H9 (cell line): ENCODE data around the gene SULT1C3. TPM values are rescaled to one million over a fixed set of nuclear protein-coding genes. Genes with fewer than 3 reads are reported as not detected.

Experiments
- DNase-seq: peaks from one replicate; pipeline ENCODE4 v3.0.0-alpha.2; 2017
- H2AFZ ChIP-seq: one replicate; pipeline ENCODE4 v1.6.1; 2013; ENCODE audit warnings: mild to moderate bottlenecking, low read length, control low read depth, moderate library complexity
- H2AK5ac ChIP-seq: 2 replicates; pipeline ENCODE4 v1.6.1; 2013; ENCODE audit warnings: low read length, control low read depth, mixed read lengths; ENCODE audit not compliant: insufficient read length
- H2BK120ac ChIP-seq: one replicate; pipeline ENCODE4 v1.6.1; 2013; ENCODE audit warnings: low read depth, mild to moderate bottlenecking, low read length, control low read depth, inconsistent platforms; ENCODE audit not compliant: poor library complexity, severe bottlenecking
- H2BK12ac ChIP-seq: 2 replicates; pipeline ENCODE4 v1.6.1; 2013; ENCODE audit warnings: low read length, control low read depth, mixed read lengths, low read depth; ENCODE audit not compliant: insufficient read length
- H2BK15ac ChIP-seq: 2 replicates; pipeline ENCODE4 v1.6.1; 2013; ENCODE audit warnings: low read depth, low read length, control low read depth
- H2BK20ac ChIP-seq: one replicate; pipeline ENCODE4 v1.6.1; 2013; ENCODE audit warnings: low read depth, mild to moderate bottlenecking, low read length, control low read depth, inconsistent platforms; ENCODE audit not compliant: poor library complexity, severe bottlenecking
- H2BK5ac ChIP-seq: 2 replicates; pipeline ENCODE4 v1.6.1; 2013; ENCODE audit warnings: low read length, control low read depth, mixed read lengths; ENCODE audit not compliant: insufficient read length
- H3K14ac ChIP-seq: 2 replicates; pipeline ENCODE4 v1.6.1; 2013; ENCODE audit warnings: low read length, control low read depth; ENCODE audit not compliant: insufficient read depth
- H3K18ac ChIP-seq: 2 replicates; pipeline ENCODE4 v1.6.1; 2013; ENCODE audit warnings: low read depth, mild to moderate bottlenecking, mixed read lengths, low read length, control low read depth; ENCODE audit not compliant: insufficient read length
- H3K23ac ChIP-seq: 2 replicates; pipeline ENCODE4 v1.6.1; 2013; ENCODE audit warnings: low read length, control low read depth, mixed read lengths, low read depth; ENCODE audit not compliant: insufficient read length
- H3K23me2 ChIP-seq: 2 replicates; pipeline ENCODE4 v1.6.1; 2013; ENCODE audit warnings: low read depth, mild to moderate bottlenecking, mixed read lengths, low read length, control low read depth; ENCODE audit not compliant: insufficient read length, poor library complexity, severe bottlenecking
- H3K27ac ChIP-seq: 2 replicates; pipeline ENCODE4 v1.5.1; 2013; ENCODE audit warnings: low read length, control low read depth, mixed read lengths, low read depth; ENCODE audit not compliant: insufficient read length
- H3K27me3 ChIP-seq: 2 replicates; pipeline ENCODE4 v1.6.1; 2013; ENCODE audit warnings: low read length, control low read depth, inconsistent platforms; ENCODE audit not compliant: insufficient read depth
- H3K4ac ChIP-seq: 2 replicates; pipeline ENCODE4 v1.6.1; 2013; ENCODE audit warnings: low read depth, mild to moderate bottlenecking, control low read depth, inconsistent platforms, low read length, moderate library complexity
- H3K4me1 ChIP-seq: 2 replicates; pipeline ENCODE4 v1.6.1; 2013; ENCODE audit warnings: low read length, control low read depth, inconsistent platforms; ENCODE audit not compliant: insufficient read depth
- H3K4me2 ChIP-seq: 2 replicates; pipeline ENCODE4 v1.6.1; 2013; ENCODE audit warnings: low read length, control low read depth, mixed read lengths; ENCODE audit not compliant: insufficient read length, insufficient read depth
- H3K56ac ChIP-seq: 2 replicates; pipeline ENCODE4 v1.6.1; 2013; ENCODE audit warnings: low read depth, mild to moderate bottlenecking, mixed read lengths, low read length, control low read depth; ENCODE audit not compliant: insufficient read length
- H3K79me1 ChIP-seq: 2 replicates; pipeline ENCODE4 v1.6.1; 2013; ENCODE audit warnings: low read depth, mild to moderate bottlenecking, moderate library complexity, low read length, control low read depth, inconsistent platforms; ENCODE audit not compliant: insufficient read depth, poor library complexity, severe bottlenecking
- H3K79me2 ChIP-seq: 2 replicates; pipeline ENCODE4 v1.6.1; 2013; ENCODE audit warnings: low read length, control low read depth, inconsistent platforms; ENCODE audit not compliant: insufficient read depth
- H3K9ac ChIP-seq: 2 replicates; pipeline ENCODE4 v1.6.1; 2013; ENCODE audit warnings: low read length, control low read depth, mixed read lengths; ENCODE audit not compliant: insufficient read length; ENCODE audit errors: extremely low read depth
- H3K9me3 ChIP-seq: one replicate; pipeline ENCODE4 v1.6.1; 2013; ENCODE audit warnings: low read depth, low read length, inconsistent platforms; ENCODE audit not compliant: control insufficient read depth
- H3T11ph ChIP-seq: one replicate; pipeline ENCODE4 v1.6.1; 2013; ENCODE audit warnings: mild to moderate bottlenecking, low read length, control low read depth, inconsistent platforms
- H4K20me1 ChIP-seq: one replicate; pipeline ENCODE4 v1.6.1; 2013; ENCODE audit not compliant: control insufficient read depth, insufficient read length, insufficient read depth
- H4K5ac ChIP-seq: 2 replicates; pipeline ENCODE4 v1.6.1; 2013; ENCODE audit warnings: low read depth, mild to moderate bottlenecking, mixed read lengths, low read length, control low read depth; ENCODE audit not compliant: insufficient read length
- H4K8ac ChIP-seq: replicated peaks from 2 replicates; pipeline ENCODE4 v1.6.1; 2013; ENCODE audit warnings: low read length, control low read depth, mixed read lengths, low read depth; ENCODE audit not compliant: insufficient read length
- H4K91ac ChIP-seq: 2 replicates; pipeline ENCODE4 v1.6.1; 2013; ENCODE audit warnings: low read depth, mild to moderate bottlenecking, moderate library complexity, mixed read lengths, low read length, control low read depth; ENCODE audit not compliant: insufficient read length
- H3K27ac Mint-ChIP-seq, 3 experiments: 2 replicates in 2 of 3; 3 replicates in 1 of 3; pipeline ENCODE4 v1.8.0; 2020 to 2021; ENCODE audit warnings: mixed read lengths in 3 of 3, mild to moderate bottlenecking in 1 of 3, moderate library complexity in 1 of 3
- H3K27me3 Mint-ChIP-seq: 2 replicates; pipeline ENCODE4 v1.8.0; 2021; ENCODE audit warnings: low read depth, mild to moderate bottlenecking, moderate library complexity, mixed read lengths
- H3K36me3 Mint-ChIP-seq, 3 experiments: 2 replicates in 2 of 3; 3 replicates in 1 of 3; pipeline ENCODE4 v1.8.0; 2020 to 2021; ENCODE audit warnings: low read depth in 3 of 3, mixed read lengths in 3 of 3; ENCODE audit not compliant: insufficient read depth in 1 of 3
- H3K4me1 Mint-ChIP-seq, 2 experiments: 2 replicates each; pipeline ENCODE4 v1.8.0; 2020; ENCODE audit warnings: mixed read lengths in 2 of 2
- H3K4me3 Mint-ChIP-seq, 2 experiments: 2 replicates in 1 of 2; 3 replicates in 1 of 2; pipeline ENCODE4 v1.8.0; 2020 to 2021; ENCODE audit warnings: mild to moderate bottlenecking in 2 of 2, mixed read lengths in 2 of 2, moderate library complexity in 1 of 2
- H3K9me3 Mint-ChIP-seq, 2 experiments: 2 replicates in 1 of 2; 3 replicates in 1 of 2; pipeline ENCODE4 v1.8.0; 2020; ENCODE audit warnings: mild to moderate bottlenecking in 2 of 2, mixed read lengths in 2 of 2, moderate library complexity in 1 of 2
- CTCF ChIP-seq: fragments of 200-600 bp; sonication (generic); conservative IDR thresholded peaks from 3 replicates; pipeline ENCODE4 v1.8.0; 2021; ENCODE audit warnings: antibody characterized with exemption, mild to moderate bottlenecking
- WGBS: extraction: QIAGEN DNeasy Blood & Tissue Kit; methylation state at CpG from one replicate; pipeline ENCODE4 v1.1.7; 2013; ENCODE audit warnings: missing lambda C conversion rate, low lambda C conversion rate, mixed read lengths; ENCODE audit not compliant: insufficient read length; ENCODE audit errors: extremely low coverage; 5-methylcytosine and 5-hydroxymethylcytosine counted together
- total RNA-seq: library from RNA; stranded (reverse); gene quantifications from 2 replicates; pipeline ENCODE4 v1.2.1, GENCODE V29; 2021

The SULT1C3 gene
- total RNA-seq, 1 experiment from 2014 or later = not detected

- Histone ChIP-seq H3K23me2 (no peaks in the 10 kb centered on the region), H3K56ac (no peak overlapping the region), H3K18ac (no peak overlapping the region), H2BK120ac (no peak overlapping the region), H3K4ac (no peak overlapping the region), H2AFZ (no peak overlapping the region), H2BK15ac (no peak overlapping the region), H4K8ac (no peak overlapping the region), H3K9ac (no peak overlapping the region), H3K4me1 (no peaks in the 10 kb centered on the region), H3K9me3 (peaks cover 12% of the 10 kb centered on the region), H3K79me2 (no peaks in the 10 kb centered on the region), H3K79me1 (no peaks in the 10 kb centered on the region), H3T11ph (no peak overlapping the region), H3K27me3 (no peaks in the 10 kb centered on the region), H3K27ac (no peak overlapping the region), H4K5ac (no peak overlapping the region), H3K4me2 (no peak overlapping the region), H4K91ac (no peak overlapping the region), H2BK5ac (no peak overlapping the region), H2AK5ac (no peak overlapping the region), H4K20me1 (no peaks in the 10 kb centered on the region), H2BK12ac (no peak overlapping the region), H3K23ac (no peak overlapping the region), H3K14ac (no peak overlapping the region), H2BK20ac (no peak overlapping the region)
- Mint-ChIP-seq H3K27me3 (no peaks in the 10 kb centered on the region), H3K9me3 (peaks cover 31 to 32% of the 10 kb centered on the region in 2 experiments), H3K36me3 (peaks cover 5 to 25% (median 13%) of the 10 kb centered on the region in 3 experiments), H3K4me1 (no peaks in the 10 kb centered on the region), H3K27ac (no peak overlapping the region), H3K4me3 (no peak overlapping the region)
- TF ChIP-seq CTCF = no peak
- no CpG with 5 or more reads among the region's 4 CpGs for WGBS
- DNase-seq = no peak
Observed at GRCh38 chr2:108235577-108235976, 4.2 kb upstream of the SULT1C3 start.
